ENCODE measurements around the gene MAP7.
"Not testable (repeated sequence)": the region's sequence is repeated elsewhere in the genome, so short reads cannot be mapped to it uniquely, and the experiment has no call there.

MAP7 gene

DNA sequence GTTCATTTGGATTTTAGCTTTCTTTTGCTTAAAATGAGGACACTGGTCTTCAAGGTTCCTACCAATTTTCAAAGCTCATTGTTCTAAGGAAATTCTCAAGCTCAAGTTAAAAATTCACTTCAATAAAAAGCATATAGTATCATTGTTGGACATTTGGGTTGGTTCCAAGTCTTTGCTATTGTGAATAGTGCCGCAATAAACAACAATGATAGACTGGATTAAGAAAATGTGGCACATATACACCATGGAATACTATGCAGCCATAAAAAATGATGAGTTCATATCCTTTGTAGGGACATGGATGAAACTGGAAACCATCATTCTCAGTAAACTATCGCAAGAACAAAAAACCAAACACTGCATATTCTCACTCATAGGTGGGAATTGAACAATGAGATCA is 159.3 kb downstream of the MAP7 start:
- not testable (repeated sequence) for H3K36me3 ChIP-seq (ENCODE audit: insufficient read depth, low read length); H3K9ac ChIP-seq (ENCODE audit: low read depth, low read length); H3K4me1 ChIP-seq (ENCODE audit: insufficient read depth, low read length)

DNA sequence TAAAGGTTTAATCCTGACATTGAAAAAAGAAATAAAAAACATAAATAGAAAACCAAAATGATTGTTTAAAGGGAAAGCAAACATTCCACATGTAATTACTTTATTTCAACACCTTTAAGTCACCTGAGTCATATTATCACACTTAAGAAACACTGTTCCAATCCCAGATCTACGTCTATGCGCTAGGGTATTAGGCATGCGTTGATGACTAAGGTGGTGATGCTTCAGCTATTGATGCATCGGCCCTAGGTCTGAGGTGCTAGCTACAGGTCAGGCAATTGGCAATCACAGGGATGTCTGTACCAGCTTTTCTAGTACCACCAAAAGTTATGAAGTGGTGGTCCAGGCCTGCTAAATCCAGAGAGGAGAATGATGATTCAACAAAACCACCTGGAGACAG is 162.9 kb downstream of the MAP7 start:
- Histone ChIP-seq H3K9ac (ENCODE audit: low read depth, low read length) (no peak overlapping the region), H3K4me1 (ENCODE audit: insufficient read depth, low read length) (no peaks in the 10 kb centered on the region), H3K9me3 (ENCODE audit: control insufficient read depth, insufficient read depth, low read length) (no peaks in the 10 kb centered on the region), H3K36me3 (ENCODE audit: insufficient read depth, low read length) (no peaks in the 10 kb centered on the region)

More for the DNA sequence above, 159.3 kb downstream of the MAP7 start:
- H3K9me3 ChIP-seq (ENCODE audit: control insufficient read depth, insufficient read depth, low read length) = not testable (repeated sequence)

DNA sequence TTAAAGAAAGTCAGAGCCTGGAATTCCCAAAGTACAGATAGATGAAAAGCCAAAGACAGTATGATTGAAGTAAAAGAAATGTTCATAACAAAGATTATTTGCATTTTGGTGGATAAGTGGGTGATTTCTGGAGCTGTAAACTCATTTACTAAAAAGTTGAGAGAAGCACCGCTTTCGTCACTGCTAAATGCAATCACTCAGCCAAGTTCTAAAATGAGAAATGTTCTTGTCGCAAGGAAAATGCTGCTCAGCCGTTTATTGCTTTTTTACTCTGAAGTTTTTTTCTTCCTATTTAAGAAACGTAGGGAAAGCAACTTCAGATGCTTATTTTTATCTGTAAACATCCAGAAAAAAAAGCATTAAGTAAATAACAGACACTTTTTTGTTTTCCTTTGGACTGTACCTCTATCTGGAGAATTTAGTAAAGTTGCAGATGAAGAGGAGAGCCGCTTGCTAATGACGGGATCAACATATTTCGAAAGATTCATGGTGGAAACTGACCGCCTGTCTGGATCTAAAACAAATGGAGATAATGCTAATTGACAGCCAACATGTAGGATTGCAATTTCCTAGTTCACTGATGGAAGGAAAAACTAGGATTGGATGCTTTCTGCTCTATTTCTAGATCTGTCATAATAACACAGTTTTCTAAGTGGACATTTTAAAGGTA is 166.8 kb downstream of the MAP7 start:
- H3K4me1 ChIP-seq (ENCODE audit: insufficient read depth, low read length) = no peaks in the 10 kb centered on the region
- H3K9ac ChIP-seq (ENCODE audit: low read depth, low read length) = no peak overlapping the region
- H3K36me3 ChIP-seq (ENCODE audit: insufficient read depth, low read length) = no peaks in the 10 kb centered on the region
- no peaks in the 10 kb centered on the region for H3K9me3 ChIP-seq (ENCODE audit: control insufficient read depth, insufficient read depth, low read length)

DNA sequence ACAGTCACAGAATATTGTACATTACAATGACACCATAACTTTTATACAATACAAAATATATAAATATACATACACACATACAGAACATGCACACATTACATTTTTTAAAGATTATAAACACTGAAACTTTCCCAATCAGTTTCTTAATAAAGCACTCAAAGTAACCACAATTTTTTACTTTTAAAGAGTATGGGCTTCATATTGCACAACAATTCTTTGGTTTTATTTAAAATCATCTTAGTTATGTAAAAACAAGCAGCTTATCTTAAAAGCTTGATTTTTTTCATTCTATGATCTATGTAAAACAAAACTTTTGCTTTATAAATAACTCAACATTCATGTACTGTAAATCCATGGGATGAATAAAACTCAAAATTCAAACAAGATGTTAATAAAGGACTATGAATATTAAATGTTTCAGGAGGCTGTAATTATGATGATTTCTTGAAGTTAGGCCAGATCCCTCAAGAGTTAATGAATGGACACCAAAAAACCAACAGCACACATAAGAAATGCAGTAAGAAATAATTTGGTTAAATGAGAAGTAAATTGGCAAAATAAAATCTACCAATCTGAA is 167.5 kb downstream of the MAP7 start:
- no peaks in the 10 kb centered on the region for H3K9me3 ChIP-seq (ENCODE audit: control insufficient read depth, insufficient read depth, low read length)
- no peak overlapping the region for H3K9ac ChIP-seq (ENCODE audit: low read depth, low read length)
- H3K4me1 ChIP-seq (ENCODE audit: insufficient read depth, low read length) = no peaks in the 10 kb centered on the region
- H3K36me3 ChIP-seq (ENCODE audit: insufficient read depth, low read length) = no peaks in the 10 kb centered on the region

DNA sequence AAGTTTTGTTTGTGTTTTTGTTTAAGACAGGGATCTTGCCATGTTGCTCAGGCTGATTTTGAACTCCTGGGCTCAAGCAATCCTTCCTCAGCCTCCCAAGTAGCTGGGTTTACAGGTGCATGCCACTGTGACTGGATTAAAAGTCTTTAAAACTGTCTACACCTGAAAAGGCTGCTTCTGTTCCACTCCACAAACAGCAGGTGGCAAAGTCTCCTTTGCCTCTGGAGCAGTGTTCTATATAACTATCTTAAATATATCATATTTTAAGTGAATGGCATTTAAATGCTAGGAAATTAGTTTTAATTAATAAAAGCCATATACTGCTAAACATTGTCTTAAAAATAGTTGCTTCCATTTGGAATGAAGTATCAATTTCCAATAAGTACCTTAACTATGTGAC is 171.3 kb downstream of the MAP7 start:
- H3K9me3 ChIP-seq (ENCODE audit: control insufficient read depth, insufficient read depth, low read length) = no peaks in the 10 kb centered on the region
- no peaks in the 10 kb centered on the region for H3K36me3 ChIP-seq (ENCODE audit: insufficient read depth, low read length)
- no peaks in the 10 kb centered on the region for H3K4me1 ChIP-seq (ENCODE audit: insufficient read depth, low read length)
- no peak overlapping the region for H3K9ac ChIP-seq (ENCODE audit: low read depth, low read length)

DNA sequence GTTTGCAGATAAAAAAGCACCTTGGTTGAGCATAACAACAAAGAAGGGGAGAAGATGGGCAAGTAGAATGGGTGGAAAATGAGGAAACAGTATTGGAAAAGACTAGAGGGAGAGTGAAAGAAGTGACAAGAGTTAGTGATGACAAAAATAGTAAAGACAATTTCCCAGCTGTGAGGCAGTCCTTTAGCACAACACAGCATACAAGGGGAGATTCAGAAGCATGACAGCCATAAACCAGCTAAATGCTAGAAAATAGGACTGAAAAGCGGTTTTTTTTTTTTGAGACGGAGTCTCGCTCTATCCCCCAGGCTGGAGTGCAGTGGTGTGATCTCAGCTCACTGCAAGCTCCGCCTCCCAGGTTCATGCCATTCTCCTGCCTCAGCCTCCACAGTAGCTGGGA is 174.4 kb downstream of the MAP7 start:
- not testable (repeated sequence) for H3K9me3 ChIP-seq (ENCODE audit: control insufficient read depth, insufficient read depth, low read length); H3K4me1 ChIP-seq (ENCODE audit: insufficient read depth, low read length); H3K9ac ChIP-seq (ENCODE audit: low read depth, low read length); H3K36me3 ChIP-seq (ENCODE audit: insufficient read depth, low read length)

DNA sequence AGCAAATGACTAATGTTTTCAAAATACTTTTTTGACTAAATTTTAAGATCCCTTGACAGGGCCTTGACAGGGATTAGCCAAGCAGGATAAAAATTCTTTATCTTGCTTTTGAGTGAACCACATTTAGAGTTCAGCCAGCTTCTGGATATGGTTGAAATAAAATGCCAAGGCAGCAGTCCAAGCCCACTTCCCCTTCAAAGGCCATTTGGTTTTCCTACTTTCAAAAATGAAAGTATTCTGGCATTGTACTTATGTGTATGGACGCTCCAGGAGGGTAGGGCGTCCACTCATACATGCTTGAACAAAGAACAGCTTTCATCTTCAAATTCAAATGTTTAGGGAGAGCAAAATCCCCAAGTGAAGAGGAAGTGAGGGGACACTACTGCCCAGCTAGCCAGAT is 178.3 kb downstream of the MAP7 start:
- Histone ChIP-seq H3K9me3 (ENCODE audit: control insufficient read depth, insufficient read depth, low read length) (no peaks in the 10 kb centered on the region), H3K4me1 (ENCODE audit: insufficient read depth, low read length) (no peaks in the 10 kb centered on the region), H3K9ac (ENCODE audit: low read depth, low read length) (no peak overlapping the region), H3K36me3 (ENCODE audit: insufficient read depth, low read length) (no peaks in the 10 kb centered on the region)

DNA sequence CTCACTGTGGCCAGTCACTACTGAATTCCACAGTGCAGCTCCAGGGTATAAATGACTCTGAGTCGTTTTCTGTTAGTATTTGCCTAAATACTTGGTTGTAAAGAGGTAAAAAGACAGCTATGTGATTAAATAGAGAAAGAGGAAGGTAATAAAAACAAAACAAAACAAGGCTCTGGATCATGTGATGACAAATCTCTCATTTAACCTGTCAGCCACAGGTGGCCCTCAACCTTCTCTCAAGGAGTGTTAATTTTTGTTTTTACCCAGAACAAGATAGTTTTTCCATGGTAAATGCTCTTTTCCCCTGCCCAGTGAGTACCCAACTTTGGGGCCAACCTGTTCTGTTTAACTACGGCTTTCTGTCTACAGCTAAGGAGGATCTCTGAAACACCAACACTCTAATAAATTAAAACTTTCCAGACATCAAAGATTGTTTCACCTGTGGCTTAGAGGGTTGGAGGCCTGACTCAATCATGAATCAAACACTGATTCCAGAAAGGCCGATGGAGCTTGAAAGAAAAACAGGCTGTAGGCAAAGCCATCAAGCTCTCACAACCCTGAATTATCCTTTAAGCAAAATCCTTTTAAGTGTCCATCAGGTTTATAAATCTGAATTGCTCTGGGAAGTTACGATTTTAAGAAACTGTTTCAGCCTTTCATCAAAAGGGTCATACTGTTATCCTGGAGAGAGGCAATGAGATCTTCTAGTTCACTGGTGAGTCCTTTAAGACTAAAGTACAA is 179.1 kb downstream of the MAP7 start:
- Histone ChIP-seq H3K36me3 (ENCODE audit: insufficient read depth, low read length) (no peaks in the 10 kb centered on the region), H3K4me1 (ENCODE audit: insufficient read depth, low read length) (no peaks in the 10 kb centered on the region), H3K9me3 (ENCODE audit: control insufficient read depth, insufficient read depth, low read length) (no peaks in the 10 kb centered on the region), H3K9ac (ENCODE audit: low read depth, low read length) (no peak overlapping the region)

DNA sequence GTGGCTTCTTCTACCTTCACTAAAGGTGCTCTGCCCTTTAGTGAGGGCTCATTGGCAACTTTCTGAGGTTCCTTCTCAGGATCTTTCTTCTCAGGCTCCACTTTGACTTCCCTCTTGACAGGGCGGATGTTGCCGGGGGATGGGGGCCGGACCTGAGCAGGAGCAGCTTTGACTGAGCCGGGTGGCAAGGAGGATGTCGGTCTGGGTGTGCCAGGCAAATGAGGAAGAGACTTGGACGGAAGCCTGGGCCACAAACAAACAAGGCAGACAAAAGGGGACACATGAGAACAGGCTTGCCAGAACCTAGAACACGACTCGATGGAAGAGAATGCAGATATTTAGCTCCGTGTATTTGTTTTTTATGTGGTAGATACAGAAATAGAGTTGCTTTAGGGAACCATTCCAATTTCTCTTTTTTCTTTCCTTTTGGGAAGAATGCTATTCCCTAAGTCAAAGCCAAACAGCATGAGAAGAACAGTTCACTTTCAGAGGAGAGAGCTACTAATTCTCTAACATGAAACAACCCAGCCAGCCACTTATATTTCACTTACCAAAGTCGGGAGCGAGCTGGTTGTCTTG is 184.4 kb downstream of the MAP7 start:
- Histone ChIP-seq H3K4me1 (ENCODE audit: insufficient read depth, low read length) (no peaks in the 10 kb centered on the region), H3K9ac (ENCODE audit: low read depth, low read length) (no peak overlapping the region), H3K9me3 (ENCODE audit: control insufficient read depth, insufficient read depth, low read length) (no peaks in the 10 kb centered on the region), H3K36me3 (ENCODE audit: insufficient read depth, low read length) (no peaks in the 10 kb centered on the region)

DNA sequence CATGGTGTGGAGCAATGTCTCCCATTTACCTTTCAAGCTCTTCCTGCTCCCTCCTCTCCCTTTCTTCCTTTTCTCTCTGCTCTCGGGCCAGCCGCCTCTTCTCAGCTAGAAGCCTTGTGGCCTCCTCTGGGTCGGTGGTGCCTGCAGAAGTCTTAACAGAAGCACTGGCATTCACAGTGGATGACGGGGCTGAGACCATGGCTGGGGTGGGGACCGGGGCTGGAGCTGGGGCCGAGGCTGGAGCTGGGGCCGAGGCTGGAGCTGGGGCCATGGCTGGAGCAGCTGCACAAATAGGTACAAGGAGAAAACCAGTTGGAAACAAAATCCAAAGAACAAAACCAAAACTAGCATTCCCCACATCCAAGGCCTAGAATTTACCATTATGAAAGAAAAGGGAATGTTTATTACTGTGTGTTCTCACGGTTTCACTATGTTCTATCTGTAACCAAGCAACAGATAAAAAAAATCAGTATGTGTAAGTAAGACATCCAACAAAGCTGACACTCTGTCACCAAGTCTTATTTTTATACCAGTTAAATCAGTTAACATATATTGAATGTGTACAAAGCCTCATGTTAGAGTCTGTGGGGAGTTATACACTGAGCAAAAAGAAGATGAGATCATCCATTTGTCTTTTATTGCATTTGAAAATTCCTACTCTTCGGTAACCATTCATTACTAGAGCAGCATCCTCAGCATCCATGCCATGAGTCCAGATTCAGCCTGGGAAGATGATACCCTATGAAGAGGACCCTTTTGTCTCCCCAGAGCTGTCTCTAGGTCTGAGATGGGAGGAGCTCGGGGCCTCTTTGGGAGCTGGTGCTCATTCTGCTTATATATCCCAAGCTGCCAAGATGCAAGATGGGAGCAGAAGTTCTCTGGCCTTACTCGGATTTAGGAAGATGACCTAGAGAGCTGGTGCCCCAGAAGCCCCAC is 187.5 kb downstream of the MAP7 start:
- H3K4me1 ChIP-seq (ENCODE audit: insufficient read depth, low read length) = no peaks in the 10 kb centered on the region
- H3K9ac ChIP-seq (ENCODE audit: low read depth, low read length) = no peak overlapping the region
- no peaks in the 10 kb centered on the region; the same call in 1 of the 2 replicates for H3K36me3 ChIP-seq (ENCODE audit: insufficient read depth, low read length)
- H3K9me3 ChIP-seq (ENCODE audit: control insufficient read depth, insufficient read depth, low read length) = no peaks in the 10 kb centered on the region

DNA sequence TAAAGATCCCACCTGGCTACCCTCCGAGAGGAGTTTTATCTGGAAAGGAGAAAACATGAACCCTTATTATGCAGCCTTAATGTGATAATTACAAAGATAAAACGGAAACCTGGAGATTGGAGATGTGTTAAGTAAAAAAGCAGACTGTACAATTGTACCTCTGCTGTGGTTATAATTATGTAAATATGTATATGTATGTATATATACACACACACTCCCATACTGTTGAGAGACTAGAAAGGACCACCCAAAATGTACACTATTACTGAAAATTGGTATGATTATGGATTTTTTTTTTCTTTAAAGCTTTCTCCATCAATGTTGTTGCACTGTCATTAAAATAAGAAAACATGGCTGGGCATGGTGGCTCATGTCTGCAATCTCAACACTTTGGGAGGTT is 188.4 kb downstream of the MAP7 start:
- Histone ChIP-seq H3K9me3 (ENCODE audit: control insufficient read depth, insufficient read depth, low read length) (no peaks in the 10 kb centered on the region), H3K9ac (ENCODE audit: low read depth, low read length) (no peak overlapping the region), H3K4me1 (ENCODE audit: insufficient read depth, low read length) (no peaks in the 10 kb centered on the region), H3K36me3 (ENCODE audit: insufficient read depth, low read length) (no peaks in the 10 kb centered on the region; the same call in 1 of the 2 replicates)

DNA sequence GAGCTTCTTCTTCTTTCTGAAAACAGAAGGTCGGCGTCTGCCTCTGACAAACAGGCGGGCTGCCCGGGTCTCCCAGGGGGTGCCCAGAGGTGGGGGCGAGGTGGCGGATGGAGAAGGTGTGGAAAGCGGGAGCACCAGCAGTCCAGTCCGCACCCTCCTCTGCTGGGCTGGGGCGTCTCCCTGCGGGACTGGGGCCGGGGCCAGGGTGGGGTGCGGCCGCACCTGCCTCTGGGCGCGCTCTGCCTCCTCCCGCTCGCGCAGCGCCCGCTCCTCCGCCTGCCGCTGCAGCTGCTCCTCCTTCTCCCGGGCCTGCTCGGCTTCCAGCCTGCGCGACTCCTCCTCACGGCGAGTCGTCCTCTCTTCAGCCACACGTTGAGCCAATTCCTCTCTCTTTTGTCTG is 189.4 kb downstream of the MAP7 start:
- Histone ChIP-seq H3K9ac (ENCODE audit: low read depth, low read length) (no peak overlapping the region), H3K36me3 (ENCODE audit: insufficient read depth, low read length) (no peaks in the 10 kb centered on the region; the same call in 1 of the 2 replicates), H3K4me1 (ENCODE audit: insufficient read depth, low read length) (no peaks in the 10 kb centered on the region), H3K9me3 (ENCODE audit: control insufficient read depth, insufficient read depth, low read length) (no peaks in the 10 kb centered on the region)

DNA sequence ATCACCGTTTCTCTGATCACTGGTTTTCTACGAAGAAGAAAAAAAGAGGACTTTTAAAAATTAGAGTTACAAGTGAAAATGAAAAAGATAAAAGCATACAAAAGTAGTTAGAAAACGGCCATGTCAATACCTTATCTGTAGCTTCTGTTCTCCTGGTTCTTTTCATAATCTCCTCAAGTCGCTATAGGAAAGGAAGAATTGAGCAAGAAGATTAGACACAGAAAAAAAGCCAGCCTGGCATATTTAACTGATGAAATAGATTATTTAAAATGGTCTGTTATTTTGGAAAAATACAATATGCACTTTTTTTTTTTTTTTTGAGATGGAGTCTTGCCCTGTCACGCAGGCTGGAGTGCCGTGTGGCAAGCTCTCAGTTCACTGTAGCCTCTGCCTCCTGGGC is 190.4 kb downstream of the MAP7 start:
- no peaks in the 10 kb centered on the region; the same call in 1 of the 2 replicates for H3K36me3 ChIP-seq (ENCODE audit: insufficient read depth, low read length)
- no peaks in the 10 kb centered on the region for H3K9me3 ChIP-seq (ENCODE audit: control insufficient read depth, insufficient read depth, low read length)
- no peak overlapping the region for H3K9ac ChIP-seq (ENCODE audit: low read depth, low read length)

DNA sequence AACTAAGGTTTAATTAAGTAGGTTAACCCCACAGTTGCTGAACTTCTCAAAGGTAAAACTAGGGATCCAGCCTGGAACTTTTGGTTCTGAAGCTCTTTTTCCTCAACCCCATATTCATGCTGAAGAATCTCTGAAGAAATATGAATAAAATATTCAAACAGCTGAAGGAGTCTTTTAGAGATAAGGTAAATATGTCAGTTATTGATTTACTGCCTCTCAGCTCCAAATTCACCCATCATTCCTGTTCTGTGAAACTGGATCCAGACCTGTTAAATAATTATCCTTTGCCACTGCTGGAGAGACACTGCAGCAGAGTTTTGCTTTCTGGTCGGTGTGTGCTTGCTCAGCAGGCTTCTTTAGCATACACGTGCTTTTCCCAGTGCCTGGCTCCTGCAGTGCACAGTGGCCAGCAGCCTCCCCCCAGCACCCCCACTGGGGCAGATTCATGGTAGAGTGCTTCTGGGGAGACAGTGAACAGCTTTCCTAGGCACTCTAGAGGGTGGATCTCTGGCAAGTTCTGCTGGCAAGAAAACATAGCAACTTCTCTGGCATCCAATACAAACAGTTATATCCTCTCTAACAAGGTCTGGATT is 198.6 kb downstream of the MAP7 start:
- no peaks in the 10 kb centered on the region for H3K9me3 ChIP-seq (ENCODE audit: control insufficient read depth, insufficient read depth, low read length)
- H3K9ac ChIP-seq (ENCODE audit: low read depth, low read length) = no peak overlapping the region
- H3K4me1 ChIP-seq (ENCODE audit: insufficient read depth, low read length) = peaks cover 10% of the 10 kb centered on the region
- H3K36me3 ChIP-seq (ENCODE audit: insufficient read depth, low read length) = no peaks in the 10 kb centered on the region

More for the DNA sequence above, 190.4 kb downstream of the MAP7 start:
- no peaks in the 10 kb centered on the region for H3K4me1 ChIP-seq (ENCODE audit: insufficient read depth, low read length)

Data from ES-I3 (cell line).